B cell (primary cell): ENCODE measurements around the gene TATDN3.

Experiments used
- EZH2 ChIP-seq: IDR thresholded peaks from 2 replicates; pipeline ENCODE4 v1.6.1; 2012; ENCODE audit warnings: borderline replicate concordance, low read depth, mild to moderate bottlenecking, moderate library complexity, low read length; ENCODE audit not compliant: insufficient read depth, poor library complexity, severe bottlenecking
- TF ChIP-seq, protein P1 (sequence below): fragments of 200-600 bp; IDR thresholded peaks from one replicate; pipeline ENCODE4 v1.8.0; 2022; ENCODE audit warnings: antibody characterized with exemption, mild to moderate bottlenecking

DNA sequence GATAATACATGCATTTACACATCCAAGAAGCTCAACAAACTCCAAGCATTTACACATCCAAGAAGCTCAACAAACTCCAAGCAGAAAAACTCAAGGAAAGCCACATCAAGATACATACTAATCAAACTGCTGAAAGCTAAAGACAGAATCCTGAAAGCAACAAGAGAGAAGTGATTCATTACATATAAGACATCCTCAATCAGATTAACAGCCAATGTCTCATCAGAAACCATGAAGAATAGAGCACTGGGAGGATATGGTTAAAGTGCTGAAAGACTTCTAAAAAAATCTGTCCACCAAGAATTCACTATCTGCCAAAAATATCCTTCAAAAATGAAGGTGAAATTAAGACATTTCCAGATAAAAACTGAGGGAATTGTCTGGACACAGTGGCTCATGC is 46.4 kb upstream of the TATDN3 start:
- TF ChIP-seq, protein P1, sequence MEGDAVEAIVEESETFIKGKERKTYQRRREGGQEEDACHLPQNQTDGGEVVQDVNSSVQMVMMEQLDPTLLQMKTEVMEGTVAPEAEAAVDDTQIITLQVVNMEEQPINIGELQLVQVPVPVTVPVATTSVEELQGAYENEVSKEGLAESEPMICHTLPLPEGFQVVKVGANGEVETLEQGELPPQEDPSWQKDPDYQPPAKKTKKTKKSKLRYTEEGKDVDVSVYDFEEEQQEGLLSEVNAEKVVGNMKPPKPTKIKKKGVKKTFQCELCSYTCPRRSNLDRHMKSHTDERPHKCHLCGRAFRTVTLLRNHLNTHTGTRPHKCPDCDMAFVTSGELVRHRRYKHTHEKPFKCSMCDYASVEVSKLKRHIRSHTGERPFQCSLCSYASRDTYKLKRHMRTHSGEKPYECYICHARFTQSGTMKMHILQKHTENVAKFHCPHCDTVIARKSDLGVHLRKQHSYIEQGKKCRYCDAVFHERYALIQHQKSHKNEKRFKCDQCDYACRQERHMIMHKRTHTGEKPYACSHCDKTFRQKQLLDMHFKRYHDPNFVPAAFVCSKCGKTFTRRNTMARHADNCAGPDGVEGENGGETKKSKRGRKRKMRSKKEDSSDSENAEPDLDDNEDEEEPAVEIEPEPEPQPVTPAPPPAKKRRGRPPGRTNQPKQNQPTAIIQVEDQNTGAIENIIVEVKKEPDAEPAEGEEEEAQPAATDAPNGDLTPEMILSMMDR = no peak
- TF ChIP-seq EZH2 = no peak
